Sigmoid colon (tissue), 4 donors: ENCODE measurements around the gene RAB31.

Experiments used
- EP300 ChIP-seq, 4 donors: sonication (generic); formaldehyde crosslinking; IDR thresholded peaks; one replicate each; pipeline ENCODE4 v1.6.1; 2017; ENCODE audit warnings: antibody characterized with exemption in 4 of 4
- TF ChIP-seq, protein P1 (sequence below), 4 experiments: fragments of 450-650 bp in 3 of 4; fragments of 200-600 bp in 1 of 4; IDR thresholded peaks; one replicate each; pipeline ENCODE4 v1.5.1; 2016 to 2019; ENCODE audit warnings: antibody characterized with exemption in 4 of 4, mild to moderate bottlenecking in 3 of 4, moderate library complexity in 2 of 4

- TF ChIP-seq, protein P1, sequence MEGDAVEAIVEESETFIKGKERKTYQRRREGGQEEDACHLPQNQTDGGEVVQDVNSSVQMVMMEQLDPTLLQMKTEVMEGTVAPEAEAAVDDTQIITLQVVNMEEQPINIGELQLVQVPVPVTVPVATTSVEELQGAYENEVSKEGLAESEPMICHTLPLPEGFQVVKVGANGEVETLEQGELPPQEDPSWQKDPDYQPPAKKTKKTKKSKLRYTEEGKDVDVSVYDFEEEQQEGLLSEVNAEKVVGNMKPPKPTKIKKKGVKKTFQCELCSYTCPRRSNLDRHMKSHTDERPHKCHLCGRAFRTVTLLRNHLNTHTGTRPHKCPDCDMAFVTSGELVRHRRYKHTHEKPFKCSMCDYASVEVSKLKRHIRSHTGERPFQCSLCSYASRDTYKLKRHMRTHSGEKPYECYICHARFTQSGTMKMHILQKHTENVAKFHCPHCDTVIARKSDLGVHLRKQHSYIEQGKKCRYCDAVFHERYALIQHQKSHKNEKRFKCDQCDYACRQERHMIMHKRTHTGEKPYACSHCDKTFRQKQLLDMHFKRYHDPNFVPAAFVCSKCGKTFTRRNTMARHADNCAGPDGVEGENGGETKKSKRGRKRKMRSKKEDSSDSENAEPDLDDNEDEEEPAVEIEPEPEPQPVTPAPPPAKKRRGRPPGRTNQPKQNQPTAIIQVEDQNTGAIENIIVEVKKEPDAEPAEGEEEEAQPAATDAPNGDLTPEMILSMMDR (IDR thresholded peaks at IDR 0.05) = no peak
- TF ChIP-seq EP300 (IDR thresholded peaks at IDR 0.05) = no peak
These were observed 12.2 kb downstream of the RAB31 start for GRCh38 chr18:9720327-9720726.
